GM23248 (cell line): Measurements from ENCODE around the gene C14orf119.

Experiments used
- EZH2 ChIP-seq: fragments of 200-600 bp; sonication (generic); IDR thresholded peaks from 2 replicates; pipeline ENCODE4 v1.6.1; 2018; ENCODE audit warnings: antibody characterized with exemption, mild to moderate bottlenecking; ENCODE audit not compliant: insufficient read depth, poor library complexity, severe bottlenecking
- EZH2phosphoT487 ChIP-seq: fragments of 200-600 bp; sonication (generic); IDR thresholded peaks from 2 replicates; pipeline ENCODE4 v1.6.1; 2018; ENCODE audit warnings: antibody characterized with exemption, moderate library complexity, mild to moderate bottlenecking, low read depth; ENCODE audit not compliant: insufficient read depth

- TF ChIP-seq EZH2 (no peak), EZH2phosphoT487 (no peak)
Measured at GRCh38 chr14:23078692-23079116, 16.6 kb upstream of the C14orf119 start.
